KG1 (cell line): ENCODE data around the gene ENPP6.
"Not testable (repeated sequence)": the region's sequence is repeated elsewhere in the genome, so short reads cannot be mapped to it uniquely, and the experiment has no call there.

Source experiments
- DNase-seq: peaks from one replicate; lab custom pipeline; 2025; lab: John Stamatoyannopoulos, UW

Gene ENPP6

GRCh38 chr4:184148738-184149637 is 68.7 kb downstream of the ENPP6 start:
- DNase-seq, result no peak

- DNase-seq, result no peak
These were observed 69.6 kb downstream of the ENPP6 start for GRCh38 chr4:184147858-184148737.

- no peak for DNase-seq
These were observed 70.7 kb downstream of the ENPP6 start for GRCh38 chr4:184146951-184147350.

GRCh38 chr4:184145596-184145995 is 72.1 kb downstream of the ENPP6 start:
- DNase-seq, result no peak

GRCh38 chr4:184143770-184144564 is 73.7 kb downstream of the ENPP6 start:
- no peak for DNase-seq

- no peak for DNase-seq
These were observed 75.3 kb downstream of the ENPP6 start for GRCh38 chr4:184142121-184143000.

GRCh38 chr4:184140901-184141300 is 76.8 kb downstream of the ENPP6 start:
- not testable (repeated sequence) for DNase-seq

GRCh38 chr4:184136525-184136924 is 81.1 kb downstream of the ENPP6 start:
- no peak for DNase-seq

- no peak for DNase-seq
These were observed 90.9 kb downstream of the ENPP6 start for GRCh38 chr4:184126800-184127199.

GRCh38 chr4:184122631-184123408 is 94.9 kb downstream of the ENPP6 start:
- DNase-seq, result no peak

GRCh38 chr4:184120549-184121127 is 97.0 kb downstream of the ENPP6 start:
- no peak for DNase-seq

GRCh38 chr4:184117662-184118199 is 99.9 kb downstream of the ENPP6 start:
- DNase-seq, result no peak

- DNase-seq, result no peak
These were observed 102.3 kb downstream of the ENPP6 start for GRCh38 chr4:184115399-184115798.

GRCh38 chr4:184114431-184114830 is 103.2 kb downstream of the ENPP6 start:
- no peak for DNase-seq

GRCh38 chr4:184112006-184112550 is 105.6 kb downstream of the ENPP6 start:
- no peak for DNase-seq

GRCh38 chr4:184111233-184111832 is 106.3 kb downstream of the ENPP6 start:
- DNase-seq, result no peak

- DNase-seq, result no peak
These were observed 107.0 kb downstream of the ENPP6 start for GRCh38 chr4:184110452-184111224.

GRCh38 chr4:184108006-184108501 is 109.6 kb downstream of the ENPP6 start:
- no peak for DNase-seq
